Activated CD4-positive, alpha-beta T cell treated with anti-CD3 and anti-CD28 coated beads for 4 hours (primary cell): ENCODE results near the gene PSEN1.

Source experiments
- DNase-seq, 2 donors: peaks; one replicate each; pipeline ENCODE4 v3.0.0-alpha.2; 2020

The PSEN1 gene

DNA sequence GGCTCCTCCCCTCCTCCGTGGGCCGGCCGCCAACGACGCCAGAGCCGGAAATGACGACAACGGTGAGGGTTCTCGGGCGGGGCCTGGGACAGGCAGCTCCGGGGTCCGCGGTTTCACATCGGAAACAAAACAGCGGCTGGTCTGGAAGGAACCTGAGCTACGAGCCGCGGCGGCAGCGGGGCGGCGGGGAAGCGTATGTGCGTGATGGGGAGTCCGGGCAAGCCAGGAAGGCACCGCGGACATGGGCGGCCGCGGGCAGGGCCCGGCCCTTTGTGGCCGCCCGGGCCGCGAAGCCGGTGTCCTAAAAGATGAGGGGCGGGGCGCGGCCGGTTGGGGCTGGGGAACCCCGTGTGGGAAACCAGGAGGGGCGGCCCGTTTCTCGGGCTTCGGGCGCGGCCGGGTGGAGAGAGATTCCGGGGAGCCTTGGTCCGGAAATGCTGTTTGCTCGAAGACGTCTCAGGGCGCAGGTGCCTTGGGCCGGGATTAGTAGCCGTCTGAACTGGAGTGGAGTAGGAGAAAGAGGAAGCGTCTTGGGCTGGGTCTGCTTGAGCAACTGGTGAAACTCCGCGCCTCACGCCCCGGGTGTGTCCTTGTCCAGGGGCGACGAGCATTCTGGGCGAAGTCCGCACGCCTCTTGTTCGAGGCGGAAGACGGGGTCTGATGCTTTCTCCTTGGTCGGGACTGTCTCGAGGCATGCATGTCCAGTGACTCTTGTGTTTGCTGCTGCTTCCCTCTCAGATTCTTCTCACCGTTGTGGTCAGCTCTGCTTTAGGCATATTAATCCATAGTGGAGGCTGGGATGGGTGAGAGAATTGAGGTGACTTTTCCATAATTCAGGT lies at the start of gene PSEN1:
TSS of gene PSEN1 (plus strand) at position 121 of the 839 bp plus-strand sequence. CDS start 11,513 bp downstream, outside the sequence.
- DNase-seq = peak; percentile 98 to 99

DNA sequence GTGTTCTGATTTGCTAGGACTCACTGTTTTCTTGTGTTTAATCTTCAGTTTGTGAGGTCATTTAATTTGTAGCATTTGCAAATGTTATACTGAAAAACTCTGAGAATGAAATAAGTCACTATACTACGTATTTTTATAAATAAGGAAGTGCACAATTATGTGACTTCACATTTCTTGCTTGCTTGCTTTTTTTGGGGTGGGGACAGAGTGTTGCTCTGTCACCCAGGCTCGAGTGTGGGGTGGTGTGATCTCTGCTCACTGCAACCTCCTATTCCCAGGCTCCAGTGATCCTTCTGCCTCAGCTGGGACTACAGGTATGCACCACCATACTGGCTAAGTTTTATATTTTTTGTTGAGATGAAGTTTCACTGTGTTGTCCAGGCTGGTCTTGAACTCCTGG lies 45.3 kb upstream of the PSEN1 start:
- no peak for DNase-seq

DNA sequence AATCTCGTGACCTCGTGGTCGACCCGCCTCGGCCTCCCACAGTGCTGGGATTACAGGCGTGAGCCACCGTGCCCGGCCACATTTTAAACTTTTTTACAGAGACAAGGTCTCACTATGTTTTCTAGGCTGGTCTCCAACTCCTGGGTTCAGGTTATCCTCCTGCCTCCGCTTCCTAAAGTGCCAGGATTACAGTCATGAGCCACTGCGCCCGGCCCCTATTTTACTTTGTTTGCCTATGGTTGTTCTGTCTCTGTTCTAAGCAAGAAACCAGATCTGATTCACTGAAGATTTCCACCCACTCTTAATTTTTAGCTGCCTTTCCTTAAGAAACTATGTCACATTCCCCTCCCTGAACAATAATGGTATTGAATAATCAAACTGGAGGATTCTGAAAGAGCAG lies 38.9 kb upstream of the PSEN1 start:
- no peak for DNase-seq

DNA sequence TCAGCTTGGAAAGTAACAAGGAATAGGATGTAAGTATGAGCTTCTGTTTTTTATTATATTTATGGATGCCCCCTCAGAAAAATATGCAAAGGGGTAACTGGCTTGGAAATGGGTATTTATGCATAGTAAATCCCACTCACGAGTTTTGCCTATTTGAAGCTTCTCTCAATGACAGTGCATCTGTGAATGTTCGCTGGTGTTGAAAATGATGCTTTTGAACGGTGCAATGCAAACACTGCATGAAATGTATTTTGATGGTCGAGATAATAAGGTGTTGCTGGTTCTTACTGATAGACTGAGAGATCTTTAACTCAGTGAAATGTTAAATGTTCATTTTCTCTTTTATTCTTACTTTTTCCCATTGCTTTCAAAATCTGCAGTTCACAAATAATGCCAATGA lies 36.0 kb upstream of the PSEN1 start:
- no peak for DNase-seq

DNA sequence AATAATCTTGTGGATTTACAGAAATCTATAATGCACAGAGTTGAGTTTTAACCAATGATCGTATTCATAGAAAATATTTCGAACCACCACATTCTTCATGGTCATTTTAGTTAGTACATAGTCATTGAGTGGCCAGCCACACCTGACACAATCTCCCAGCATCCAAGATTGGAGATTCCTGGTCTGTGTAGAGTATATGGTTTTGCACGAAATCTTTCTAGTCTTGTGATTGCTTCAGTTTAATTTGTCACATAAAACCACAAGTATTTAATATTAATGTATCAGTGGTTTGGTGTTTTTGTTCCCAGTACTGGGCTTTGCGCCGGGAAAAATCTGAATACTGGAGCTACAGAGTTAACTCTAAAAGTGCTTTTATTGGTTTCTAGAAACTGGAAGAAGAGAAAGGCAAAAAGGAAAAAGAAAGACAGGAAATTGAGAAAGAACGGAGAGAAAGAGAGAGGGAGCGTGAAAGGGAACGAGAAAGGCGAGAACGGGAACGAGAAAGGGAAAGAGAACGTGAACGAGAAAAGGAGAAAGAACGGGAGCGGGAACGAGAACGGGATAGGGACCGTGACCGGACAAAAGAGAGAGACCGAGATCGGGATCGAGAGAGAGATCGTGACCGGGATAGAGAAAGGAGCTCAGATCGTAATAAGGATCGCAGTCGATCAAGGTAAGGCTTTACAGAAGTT lies 33.4 kb upstream of the PSEN1 start:
- DNase-seq = no peak

DNA sequence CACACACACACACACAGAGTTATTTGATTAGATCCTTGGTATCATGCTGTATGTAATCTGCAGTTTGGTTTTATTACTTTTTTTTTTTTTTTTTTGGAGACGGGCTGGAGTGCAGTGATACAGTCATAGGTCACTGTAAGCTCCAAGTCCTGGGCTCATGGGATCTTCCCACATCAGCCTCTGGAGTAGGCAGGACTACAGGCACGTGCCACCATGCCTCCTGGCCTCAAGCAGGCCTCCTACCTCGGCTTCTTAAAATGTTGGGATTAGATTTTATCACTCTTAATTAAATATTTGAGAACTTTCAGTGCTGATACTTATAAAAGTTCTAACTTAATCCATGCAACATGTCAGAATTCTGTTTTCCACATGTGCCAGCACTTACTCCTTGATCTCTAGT lies 31.3 kb upstream of the PSEN1 start:
- DNase-seq = no peak

DNA sequence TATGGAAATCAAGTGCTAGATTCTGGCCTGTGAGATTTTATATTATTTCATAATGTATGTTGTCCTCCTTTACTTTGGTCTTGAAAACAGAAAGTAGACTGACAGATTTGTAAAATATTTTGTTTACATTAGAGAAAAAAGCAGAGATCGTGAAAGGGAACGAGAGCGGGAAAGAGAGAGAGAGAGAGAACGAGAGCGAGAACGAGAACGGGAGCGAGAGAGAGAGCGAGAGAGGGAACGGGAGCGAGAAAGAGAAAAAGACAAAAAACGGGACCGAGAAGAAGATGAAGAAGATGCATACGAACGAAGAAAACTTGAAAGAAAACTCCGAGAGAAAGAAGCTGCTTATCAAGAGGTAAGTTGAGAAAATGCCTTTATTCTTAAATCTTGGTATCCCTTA lies 30.6 kb upstream of the PSEN1 start:
- no peak for DNase-seq

DNA sequence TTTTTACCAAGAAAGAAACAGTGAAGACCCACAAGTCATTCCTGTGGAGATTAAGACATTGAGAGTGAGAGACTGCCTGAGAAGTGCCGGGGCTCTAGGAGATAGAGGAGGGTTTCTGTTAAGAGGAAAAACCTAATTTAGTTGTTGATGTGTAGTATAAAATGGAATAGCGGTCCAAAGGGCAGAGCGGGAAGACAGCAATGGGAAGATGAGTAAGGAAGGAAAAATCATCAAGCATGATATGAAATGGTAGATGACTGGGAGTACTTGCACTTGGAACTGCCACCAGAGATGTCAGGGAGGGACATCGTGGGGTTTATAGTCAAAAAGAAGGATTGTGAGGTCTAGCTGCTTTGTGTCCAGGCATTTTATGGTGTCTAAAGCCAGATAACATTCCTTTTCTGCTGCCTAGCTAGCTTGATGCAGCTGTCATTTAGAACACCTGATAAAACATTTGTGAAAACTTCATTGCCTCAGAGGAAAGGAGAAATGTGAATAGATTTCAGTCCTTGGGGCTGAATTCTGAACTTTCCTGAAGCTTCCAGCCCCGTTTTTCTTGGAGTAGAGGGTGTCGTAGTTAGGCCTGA lies 20.1 kb upstream of the PSEN1 start:
- no peak for DNase-seq

DNA sequence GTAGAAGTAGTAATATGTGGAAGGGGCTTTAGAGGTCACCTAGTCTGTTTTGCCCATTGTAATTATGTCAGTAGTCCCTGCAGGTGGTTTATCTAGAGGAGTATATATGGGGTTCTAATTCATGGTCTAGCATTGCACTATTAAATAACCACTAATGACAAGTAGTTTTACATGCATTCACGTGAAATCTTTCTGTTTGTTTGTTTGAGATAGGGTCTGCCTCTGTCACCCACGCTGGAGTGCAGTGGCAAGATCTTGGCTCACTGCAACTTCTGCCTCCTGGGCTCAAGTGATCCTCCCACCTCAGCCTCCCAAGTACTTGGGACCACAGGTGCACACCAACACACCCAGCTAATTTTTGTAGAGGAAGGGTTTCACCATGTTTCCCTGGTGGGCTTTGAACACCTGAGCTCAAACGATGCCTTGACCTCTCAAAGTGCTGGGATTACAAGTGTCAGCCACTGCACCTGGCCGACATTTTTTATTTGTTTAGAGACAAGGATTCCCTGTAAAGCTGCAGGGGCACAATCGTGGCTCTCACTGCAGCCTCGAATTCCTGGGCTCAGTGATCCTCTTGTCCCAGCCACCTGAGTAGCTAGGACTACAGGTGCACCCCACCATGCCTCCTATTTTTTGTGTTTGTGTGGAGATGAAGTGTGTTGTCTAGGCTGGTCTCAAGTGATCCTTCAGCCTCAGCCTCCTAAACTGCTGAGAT lies 12.0 kb upstream of the PSEN1 start:
- no peak for DNase-seq

DNA sequence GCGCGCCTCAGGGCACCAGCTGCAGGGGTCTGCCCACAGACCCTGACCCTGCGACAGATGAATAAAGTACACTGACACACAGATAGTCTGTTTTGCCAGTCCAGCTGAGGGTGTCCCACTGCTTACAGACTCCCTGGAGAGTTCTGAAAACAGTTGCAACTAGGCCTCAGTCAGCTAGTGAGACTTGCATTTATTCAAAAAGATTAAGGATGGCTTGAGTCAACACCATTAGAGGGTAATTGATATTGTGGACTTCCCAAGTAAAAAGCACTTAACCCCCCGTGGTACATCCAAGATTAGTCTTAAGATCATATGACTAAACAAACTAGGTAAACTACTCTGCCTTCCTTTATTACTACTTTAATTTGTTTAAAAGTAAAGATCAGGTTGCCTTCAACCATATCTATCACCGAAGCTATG lies 11.1 kb upstream of the PSEN1 start:
- DNase-seq = no peak

DNA sequence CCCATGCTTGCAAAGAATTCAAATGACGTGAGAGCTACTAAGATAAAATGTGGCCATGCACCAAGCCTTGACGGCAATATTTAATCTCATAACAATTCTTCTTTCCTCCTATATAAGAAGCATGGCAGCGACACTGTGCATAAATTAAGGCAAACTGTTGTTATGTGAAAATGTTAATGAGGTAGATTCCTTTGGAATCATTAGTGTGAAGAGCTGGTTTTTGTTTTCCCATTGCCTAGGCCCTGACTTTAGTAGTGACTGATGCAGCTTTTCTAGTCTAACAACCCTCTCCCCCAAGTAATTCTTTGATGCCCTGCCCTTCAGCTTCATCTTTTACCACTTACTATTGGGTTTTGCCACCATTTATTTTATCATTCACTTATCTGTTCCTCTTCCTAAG lies 10.6 kb upstream of the PSEN1 start:
- DNase-seq = no peak

DNA sequence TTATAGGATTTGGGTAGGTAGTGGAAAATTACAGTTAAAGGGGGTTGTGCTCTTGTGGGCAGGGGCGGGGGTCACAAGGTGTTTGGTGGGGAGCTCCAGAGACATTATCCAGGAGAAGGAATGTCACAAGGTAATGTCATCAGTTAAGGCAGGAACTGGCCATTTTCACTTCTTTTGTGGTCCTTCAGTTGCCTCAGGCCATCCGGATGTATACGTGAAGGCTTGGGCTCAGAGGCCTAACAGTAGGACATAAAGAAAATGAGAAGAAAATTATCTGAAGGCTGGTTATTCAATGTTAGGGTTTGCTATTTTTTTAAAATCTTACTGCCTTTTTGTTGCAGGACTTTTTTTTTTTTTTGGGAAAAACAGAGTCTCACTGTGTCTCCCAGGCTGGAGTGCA lies 2.5 kb upstream of the PSEN1 start:
- DNase-seq = no peak

DNA sequence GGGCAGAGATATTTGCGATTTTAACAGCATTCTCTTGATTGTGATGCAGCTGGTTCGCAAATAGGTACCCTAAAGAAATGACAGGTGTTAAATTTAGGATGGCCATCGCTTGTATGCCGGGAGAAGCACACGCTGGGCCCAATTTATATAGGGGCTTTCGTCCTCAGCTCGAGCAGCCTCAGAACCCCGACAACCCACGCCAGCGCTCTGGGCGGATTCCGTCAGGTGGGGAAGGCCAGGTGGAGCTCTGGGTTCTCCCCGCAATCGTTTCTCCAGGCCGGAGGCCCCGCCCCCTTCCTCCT lies 271 bp upstream of the PSEN1 start:
- DNase-seq = no peak

DNA sequence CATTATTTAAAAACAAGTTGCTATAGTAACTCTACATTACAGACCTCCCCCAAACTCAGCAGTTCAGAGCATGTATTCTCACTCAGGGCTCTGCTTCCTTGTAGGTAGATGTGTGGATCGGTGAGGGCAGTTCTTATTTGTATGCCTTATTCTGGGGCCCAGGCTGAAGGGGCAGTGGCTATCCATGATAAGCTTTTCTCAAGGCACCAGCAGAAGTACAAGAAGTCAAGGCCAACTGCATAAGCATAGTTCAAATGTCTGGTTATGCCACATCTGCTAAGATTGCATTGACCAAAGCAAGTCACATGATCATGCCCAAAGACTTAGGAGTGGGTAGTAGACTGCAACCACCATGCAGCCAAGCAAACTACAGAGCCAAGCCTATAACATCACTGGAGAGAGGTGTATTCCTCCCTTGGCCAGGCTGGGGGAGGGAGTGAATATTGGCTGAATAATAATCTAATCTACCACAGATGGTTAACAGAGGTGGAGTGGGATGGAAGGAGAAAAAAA lies 4.6 kb downstream of the PSEN1 start:
- no peak for DNase-seq

DNA sequence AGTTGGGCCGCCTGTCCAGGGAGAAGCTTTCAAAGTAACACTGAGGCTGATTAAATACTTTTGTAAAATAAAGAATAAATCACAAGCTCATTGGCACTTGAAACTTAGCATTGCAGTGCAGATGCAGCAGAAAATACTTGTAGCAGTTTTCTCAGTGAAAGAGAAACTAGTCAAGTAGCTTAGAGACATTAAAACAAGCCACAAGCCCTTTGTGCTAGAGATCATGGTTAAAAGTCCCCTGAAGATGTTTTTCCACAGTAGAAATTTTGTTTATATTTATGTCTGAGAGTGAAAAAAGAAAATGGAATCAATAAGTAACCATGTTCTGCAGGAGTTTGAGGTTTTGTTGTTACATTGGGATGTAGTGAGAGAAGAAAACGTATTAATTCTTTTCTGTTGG lies 5.9 kb downstream of the PSEN1 start:
- no peak for DNase-seq

DNA sequence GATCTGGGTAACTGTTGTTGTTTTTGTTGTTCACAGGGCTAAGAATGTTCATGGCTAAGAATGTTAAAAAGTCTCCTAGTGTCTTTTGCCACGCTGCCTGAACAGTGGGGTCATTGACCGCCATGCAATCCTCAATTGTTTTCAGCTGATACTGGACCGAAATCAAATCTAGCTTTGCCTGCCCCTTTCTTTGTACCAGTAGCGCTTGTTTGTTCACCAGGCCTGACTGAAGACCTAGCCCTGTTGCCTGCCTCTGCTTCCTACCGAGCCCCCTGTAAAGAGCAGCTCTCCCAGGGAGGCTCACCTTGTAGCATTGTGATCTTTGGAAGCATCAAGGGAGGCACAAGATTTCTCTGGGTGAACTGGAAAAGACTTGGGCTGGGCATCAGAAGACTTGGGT lies 6.7 kb downstream of the PSEN1 start:
- no peak for DNase-seq

DNA sequence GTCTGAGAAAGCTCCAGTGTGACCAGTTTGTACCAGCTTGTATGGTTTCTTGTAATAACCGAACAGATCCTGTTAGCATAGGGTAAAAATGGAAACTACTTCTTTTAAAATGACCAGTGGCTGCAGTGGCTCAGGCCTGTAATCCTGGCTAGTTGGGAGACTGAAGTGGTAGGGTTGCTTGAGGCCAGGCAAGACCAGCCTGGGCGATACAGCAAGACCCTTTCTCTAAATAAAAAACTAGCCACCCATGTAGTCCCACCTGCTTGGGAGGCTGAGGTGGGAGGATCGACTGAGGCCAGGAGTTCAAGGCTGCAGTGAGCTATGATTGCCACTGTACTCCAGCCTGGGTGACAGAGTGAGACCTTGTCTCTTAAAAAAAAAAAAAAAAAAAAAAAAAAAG lies 7.3 kb downstream of the PSEN1 start:
- no peak for DNase-seq

DNA sequence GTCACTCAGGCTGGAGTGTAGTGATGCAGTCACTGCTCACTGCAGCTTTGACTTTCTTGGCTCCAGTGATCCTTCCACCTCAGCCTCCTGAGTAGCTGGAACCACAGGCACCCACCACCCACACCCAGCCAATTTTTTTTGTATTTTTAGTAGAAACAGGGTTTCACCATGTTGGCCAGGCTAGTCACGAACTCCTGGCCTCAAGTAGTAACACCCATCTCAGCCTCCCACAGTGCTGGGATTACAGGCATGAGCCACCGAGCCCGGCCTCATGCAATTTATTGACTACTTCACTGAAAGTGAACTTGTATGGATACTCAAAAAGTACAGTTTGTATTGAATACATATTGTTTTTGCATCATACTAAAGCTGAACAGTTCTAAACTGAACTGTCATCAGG lies 9.1 kb downstream of the PSEN1 start:
- DNase-seq = no peak

DNA sequence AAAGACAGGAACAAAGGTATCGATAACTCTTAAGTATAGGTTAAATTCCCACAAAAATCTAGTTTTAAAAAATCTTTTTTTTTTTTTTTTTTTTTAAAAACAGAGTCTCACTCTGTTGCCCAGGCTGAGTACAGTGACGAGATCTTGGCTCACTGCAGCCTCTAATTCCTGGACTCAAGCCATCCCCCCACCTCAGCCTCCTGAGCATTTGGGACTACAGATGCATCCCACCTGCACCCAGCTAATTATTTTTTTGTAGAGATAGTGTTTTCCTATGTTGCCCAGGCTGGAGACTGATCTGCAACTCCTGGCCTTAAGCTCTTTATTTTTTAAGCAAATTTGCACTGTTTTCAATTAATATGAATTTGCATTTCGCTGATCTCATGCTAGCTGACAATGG lies 9.8 kb downstream of the PSEN1 start:
- DNase-seq = no peak

DNA sequence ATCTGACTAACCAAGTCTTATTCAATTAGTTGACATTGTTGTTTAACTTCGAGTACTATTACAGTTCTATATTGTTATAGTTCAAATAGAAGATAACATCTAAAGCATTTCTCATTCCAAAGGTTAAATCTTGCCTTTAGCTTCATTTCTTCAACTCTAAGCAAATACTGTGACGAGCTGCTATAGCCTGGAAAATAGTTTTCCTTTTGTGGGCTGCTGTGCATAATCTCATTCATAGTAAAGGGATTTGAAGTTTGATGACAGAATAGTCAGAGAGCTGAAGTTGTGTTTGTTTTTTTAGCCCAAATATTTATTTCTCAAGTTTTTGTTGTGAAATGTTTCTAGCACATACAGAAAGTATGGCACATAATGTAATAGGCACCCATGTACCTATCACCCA lies 13.4 kb downstream of the PSEN1 start:
- no peak for DNase-seq

DNA sequence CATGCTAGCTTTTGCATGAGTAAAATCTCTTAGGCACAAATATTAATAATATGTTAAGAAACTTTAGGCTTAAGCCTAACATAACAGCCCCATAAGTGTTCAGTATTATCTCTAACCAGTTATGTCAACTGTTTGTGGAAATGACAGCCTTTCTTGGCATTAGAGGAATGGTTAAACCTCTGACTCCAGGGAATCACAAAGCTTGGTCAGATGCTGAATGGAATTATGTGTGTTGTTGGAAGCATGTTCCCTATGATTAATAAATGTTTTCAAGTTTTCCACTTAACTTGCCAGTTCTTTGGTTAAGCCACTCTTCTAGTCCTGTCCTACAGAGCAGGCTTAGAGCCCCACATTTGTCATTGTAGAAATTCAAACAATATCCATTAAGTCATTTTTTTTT lies 17.0 kb downstream of the PSEN1 start:
- DNase-seq = no peak

DNA sequence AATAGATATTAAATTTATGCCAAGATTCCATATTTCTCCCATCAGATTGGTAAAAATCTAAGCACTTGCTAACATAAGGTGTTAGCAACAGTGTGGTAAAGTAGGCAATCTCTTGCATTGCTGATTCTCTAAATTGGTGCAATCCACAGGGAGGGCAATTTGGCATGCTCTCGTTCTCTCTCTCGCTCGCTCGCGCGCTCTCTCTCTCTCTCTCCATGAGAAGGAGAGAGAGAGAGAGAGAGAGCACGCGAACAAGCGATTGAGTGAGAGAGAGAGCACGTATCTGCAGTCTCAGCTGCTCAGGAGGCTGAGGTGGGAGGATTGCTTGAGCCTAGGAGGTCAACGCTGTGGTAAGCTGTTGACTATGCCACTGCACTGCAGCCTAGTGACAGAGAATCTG lies 25.9 kb downstream of the PSEN1 start:
- no peak for DNase-seq

DNA sequence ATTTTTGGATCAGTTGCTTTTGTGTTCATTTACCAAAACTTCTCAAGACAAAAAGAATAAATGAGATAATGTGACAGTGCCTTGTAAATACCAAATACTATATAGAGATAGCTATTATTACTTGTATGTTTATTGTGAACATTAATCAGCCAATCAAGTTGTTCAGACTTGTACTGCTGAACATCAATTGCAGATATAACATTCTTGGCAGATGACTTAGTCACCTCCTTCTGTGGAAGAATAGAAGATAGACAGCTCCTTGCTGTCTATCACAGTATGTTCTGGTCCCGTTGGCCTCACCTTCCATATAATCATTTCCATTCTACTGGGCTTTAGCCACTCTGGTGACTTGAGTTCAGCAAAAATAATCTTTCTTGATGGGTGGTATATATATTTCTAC lies 30.1 kb downstream of the PSEN1 start:
- no peak for DNase-seq

DNA sequence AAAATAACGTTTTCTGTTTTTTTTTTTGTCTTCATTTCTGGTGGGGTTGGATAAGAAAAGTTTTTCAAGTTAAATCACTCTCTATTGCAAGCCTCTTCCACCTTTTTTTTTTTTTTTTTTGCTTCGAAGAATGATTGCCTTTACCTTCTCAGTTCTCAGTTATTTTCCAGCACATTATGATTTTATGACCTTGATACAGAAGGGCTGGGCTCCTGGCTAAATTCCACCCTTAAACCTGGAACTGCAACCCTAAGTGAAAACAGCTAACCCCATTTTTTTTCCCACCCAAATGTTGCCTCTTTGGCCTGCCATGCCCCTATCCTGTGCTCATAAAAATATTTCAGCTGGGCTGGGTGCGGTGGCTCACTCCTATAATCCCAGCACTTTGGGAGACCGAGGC lies 31.4 kb downstream of the PSEN1 start:
- DNase-seq = no peak
